Vagina (tissue), 2 donors: ENCODE data around the gene STAT5B. TPM values are rescaled to one million over a fixed set of nuclear protein-coding genes. Genes with fewer than 3 reads are reported as not detected.

Experiments used
- DNase-seq, 2 donors: peaks; one replicate each; pipeline ENCODE4 v3.0.0-alpha.2; 2017; ENCODE audit errors: extremely low spot score in 2 of 2
- H3K27ac ChIP-seq: fragments of 200-600 bp; sonication (generic); one replicate; pipeline ENCODE4 v1.5.1; 2019
- H3K27me3 ChIP-seq: fragments of 200-600 bp; sonication (generic); one replicate; pipeline ENCODE4 v1.5.1; 2019
- H3K36me3 ChIP-seq, 2 donors: fragments of 200-600 bp; sonication (generic); one replicate each; pipeline ENCODE4 v1.5.1; 2017 to 2019
- H3K4me1 ChIP-seq: fragments of 200-600 bp; sonication (generic); one replicate; pipeline ENCODE4 v1.5.1; 2019
- H3K4me3 ChIP-seq, 2 donors: fragments of 200-600 bp; sonication (generic); 1 replicate in 1 of 2; 2 replicates in 1 of 2; pipeline ENCODE4 v1.5.1; 2016 to 2019
- H3K9me3 ChIP-seq: fragments of 200-600 bp; sonication (generic); one replicate; pipeline ENCODE4 v1.5.1; 2019
- POLR2A ChIP-seq, 2 donors: fragments of 450-650 bp; IDR thresholded peaks; one replicate each; pipeline ENCODE4 v1.6.1; 2017; ENCODE audit warnings: antibody characterized with exemption in 2 of 2, mild to moderate bottlenecking in 2 of 2, moderate library complexity in 2 of 2
- POLR2AphosphoS5 ChIP-seq, 2 donors: sonication (generic); formaldehyde crosslinking; IDR thresholded peaks; one replicate each; pipeline ENCODE4 v1.9.0; 2017; ENCODE audit warnings: antibody characterized with exemption in 2 of 2, mild to moderate bottlenecking in 2 of 2, low read depth in 1 of 2; ENCODE audit not compliant: insufficient read depth in 1 of 2
- intact Hi-C: fragments of 100-400 bp; cut with DNase I; formaldehyde crosslinking; loops from one replicate; pipeline ENCODE4 v1.15.1; 2023
- total RNA-seq: library from RNA; depleted of rRNA; stranded (reverse); fragments of >200 nt; gene quantifications from one replicate; pipeline ENCODE4 v1.2.3, GENCODE V29; 2016
- TF ChIP-seq, protein P1 (sequence below), 3 experiments: fragments of 450-650 bp in 2 of 3; fragments of 200-600 bp in 1 of 3; sonication (generic) in 1 of 3; IDR thresholded peaks; one replicate each; pipeline ENCODE4 v1.5.1; 2017 to 2019; ENCODE audit warnings: antibody characterized with exemption in 3 of 3, mild to moderate bottlenecking in 2 of 3, moderate library complexity in 2 of 3

Gene STAT5B
- total RNA-seq, 1 donor from 2014 or later: 74.6 TPM

DNA sequence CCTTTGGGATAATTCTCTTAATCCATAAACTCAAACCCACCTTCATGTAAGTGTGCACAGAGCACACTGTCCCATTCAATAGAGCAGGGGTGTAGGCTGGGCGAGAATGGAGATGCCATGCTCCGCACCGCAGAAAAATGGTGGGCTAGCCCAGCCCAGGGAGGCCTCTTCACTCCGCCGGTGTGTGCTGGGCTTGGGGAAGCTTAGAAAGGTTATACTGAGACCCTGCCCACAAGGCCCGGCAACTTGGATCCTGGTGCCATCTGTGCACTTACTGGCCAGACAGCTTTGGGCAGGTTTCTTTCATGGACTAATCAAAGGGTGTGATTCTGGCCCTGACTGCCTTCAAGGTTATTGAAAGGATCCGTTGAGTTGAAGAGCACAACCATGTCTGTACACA, 8.4 kb upstream of the STAT5B start:
- peak in 1 of 2 donors; percentile 94 for DNase-seq
- no peak overlapping the region for H3K4me3 ChIP-seq

DNA sequence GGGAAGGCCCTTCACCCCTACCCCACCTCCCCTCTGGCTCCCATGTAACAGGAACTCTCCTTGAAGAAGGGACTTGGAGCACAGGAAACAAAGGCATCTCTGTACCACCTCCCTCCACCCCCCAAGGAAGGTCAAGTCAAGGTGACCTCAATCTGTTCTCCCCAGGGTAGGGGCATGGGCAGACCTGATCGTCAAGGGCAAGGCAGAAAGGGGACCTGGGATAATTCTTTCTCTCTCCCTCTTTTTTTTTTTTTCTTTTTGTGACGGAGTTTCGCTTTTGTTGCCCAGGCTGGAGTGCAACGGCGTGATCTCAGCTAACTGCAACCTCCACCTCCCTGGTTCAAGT, 7.8 kb upstream of the STAT5B start:
- no peaks in the 10 kb centered on the region for H3K9me3 ChIP-seq

More for the DNA sequence above, 8.4 kb upstream of the STAT5B start:
- Histone ChIP-seq H3K4me1 (peaks cover 33% of the 10 kb centered on the region), H3K9me3 (no peaks in the 10 kb centered on the region), H3K36me3 (no peaks in the 10 kb centered on the region), H3K27me3 (no peaks in the 10 kb centered on the region), H3K27ac (no peak overlapping the region)
- intact Hi-C loops: no loop called here
- TF ChIP-seq, protein P1, sequence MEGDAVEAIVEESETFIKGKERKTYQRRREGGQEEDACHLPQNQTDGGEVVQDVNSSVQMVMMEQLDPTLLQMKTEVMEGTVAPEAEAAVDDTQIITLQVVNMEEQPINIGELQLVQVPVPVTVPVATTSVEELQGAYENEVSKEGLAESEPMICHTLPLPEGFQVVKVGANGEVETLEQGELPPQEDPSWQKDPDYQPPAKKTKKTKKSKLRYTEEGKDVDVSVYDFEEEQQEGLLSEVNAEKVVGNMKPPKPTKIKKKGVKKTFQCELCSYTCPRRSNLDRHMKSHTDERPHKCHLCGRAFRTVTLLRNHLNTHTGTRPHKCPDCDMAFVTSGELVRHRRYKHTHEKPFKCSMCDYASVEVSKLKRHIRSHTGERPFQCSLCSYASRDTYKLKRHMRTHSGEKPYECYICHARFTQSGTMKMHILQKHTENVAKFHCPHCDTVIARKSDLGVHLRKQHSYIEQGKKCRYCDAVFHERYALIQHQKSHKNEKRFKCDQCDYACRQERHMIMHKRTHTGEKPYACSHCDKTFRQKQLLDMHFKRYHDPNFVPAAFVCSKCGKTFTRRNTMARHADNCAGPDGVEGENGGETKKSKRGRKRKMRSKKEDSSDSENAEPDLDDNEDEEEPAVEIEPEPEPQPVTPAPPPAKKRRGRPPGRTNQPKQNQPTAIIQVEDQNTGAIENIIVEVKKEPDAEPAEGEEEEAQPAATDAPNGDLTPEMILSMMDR (IDR thresholded peaks at IDR 0.05): no peak
- no peak for TF ChIP-seq POLR2A (IDR thresholded peaks at IDR 0.05)
- no peak for TF ChIP-seq POLR2AphosphoS5 (IDR thresholded peaks at IDR 0.05; ENCODE audit: insufficient read depth in 1 of 2, low read depth in 1 of 2)

DNA sequence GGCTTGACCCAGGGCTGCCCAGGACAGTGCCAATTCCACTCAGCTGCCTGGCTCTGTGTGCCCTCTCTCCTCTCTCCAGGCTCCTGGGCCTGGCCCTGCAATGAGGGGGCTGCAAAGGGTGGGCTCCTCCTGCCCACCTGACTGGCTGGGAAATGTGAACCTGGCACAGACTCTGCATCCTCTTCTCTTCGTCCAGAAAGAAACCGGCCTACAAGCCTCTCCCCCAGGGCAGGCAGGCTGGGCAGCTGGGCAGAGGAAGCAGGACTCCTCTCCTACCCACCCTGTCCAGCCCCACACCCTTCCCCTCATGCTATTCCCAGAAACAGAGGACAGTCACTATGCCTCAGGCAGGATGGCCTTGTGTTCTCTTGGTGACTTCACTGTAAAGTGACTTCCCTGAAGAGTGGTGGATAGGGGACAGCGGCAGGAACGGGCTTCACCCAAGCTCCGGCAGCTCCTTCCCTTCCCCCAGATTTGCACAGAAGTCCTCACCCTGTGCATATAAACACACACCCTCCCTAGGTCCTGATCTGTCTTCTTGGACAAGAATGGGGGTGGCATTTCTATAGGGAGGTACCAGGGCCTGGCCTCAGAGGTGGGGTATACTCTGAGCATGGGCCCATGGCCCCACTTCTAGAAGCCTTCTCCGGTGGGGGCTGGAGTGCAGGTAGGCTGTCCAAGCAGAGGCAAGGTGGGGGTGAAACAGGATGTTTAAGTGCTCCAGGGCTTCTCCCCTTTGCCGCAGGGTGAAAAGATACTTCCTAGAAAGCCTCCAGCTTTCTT, 7.2 kb upstream of the STAT5B start:
- TF ChIP-seq POLR2A (IDR thresholded peaks at IDR 0.05) (no peak), POLR2AphosphoS5 (IDR thresholded peaks at IDR 0.05; ENCODE audit: insufficient read depth in 1 of 2, low read depth in 1 of 2) (no peak)
- TF ChIP-seq, protein P1 (IDR thresholded peaks at IDR 0.05): no peak
- Histone ChIP-seq H3K9me3 (no peaks in the 10 kb centered on the region), H3K4me1 (peaks cover 23% of the 10 kb centered on the region), H3K36me3 (no peaks in the 10 kb centered on the region), H3K27me3 (no peaks in the 10 kb centered on the region), H3K4me3 (no peak overlapping the region), H3K27ac (no peak overlapping the region)
- intact Hi-C loops: no loop called here
- DNase-seq: no peak

More for the DNA sequence above, 7.8 kb upstream of the STAT5B start:
- no peak for TF ChIP-seq POLR2A (IDR thresholded peaks at IDR 0.05)
- no peak for TF ChIP-seq POLR2AphosphoS5 (IDR thresholded peaks at IDR 0.05; ENCODE audit: insufficient read depth in 1 of 2, low read depth in 1 of 2)
- TF ChIP-seq, protein P1 (IDR thresholded peaks at IDR 0.05): no peak
- Histone ChIP-seq H3K36me3 (no peaks in the 10 kb centered on the region), H3K27ac (no peak overlapping the region), H3K27me3 (no peaks in the 10 kb centered on the region), H3K4me3 (no peak overlapping the region), H3K4me1 (peaks cover 28% of the 10 kb centered on the region)
- no peak for DNase-seq
- intact Hi-C loops: no loop called here

DNA sequence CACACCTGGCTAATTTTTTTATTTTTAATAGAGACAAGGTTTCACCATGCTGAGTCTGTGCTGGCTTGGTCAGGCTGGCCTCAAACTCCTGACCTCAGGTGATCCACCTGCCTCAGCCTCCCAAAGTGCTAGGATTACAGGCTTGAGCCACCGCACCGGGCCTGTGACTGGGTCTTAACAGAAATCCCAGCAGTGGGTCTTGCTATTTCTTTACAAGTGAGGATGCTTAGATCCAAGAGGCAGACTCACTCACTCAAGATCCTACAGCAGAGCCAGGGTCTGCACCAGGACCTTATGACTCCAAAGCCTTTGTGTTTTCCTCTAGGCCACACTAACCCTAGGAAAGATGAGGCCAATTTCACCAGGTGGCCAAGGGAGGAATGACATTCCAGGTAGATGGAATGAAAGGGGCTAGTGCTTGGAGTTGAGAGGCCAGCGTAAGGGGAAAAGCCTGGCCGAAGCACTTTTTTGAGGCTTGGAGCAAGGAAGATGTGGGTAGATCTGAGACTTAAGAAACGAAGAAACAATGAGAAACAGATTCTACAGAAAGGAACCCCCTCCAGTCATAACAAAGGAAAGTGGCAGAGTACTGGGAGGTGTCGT, 6.4 kb upstream of the STAT5B start:
- intact Hi-C loops: no loop called here
- peak in 1 of 2 donors; percentile 58 for DNase-seq
- Histone ChIP-seq H3K36me3 (no peaks in the 10 kb centered on the region), H3K27ac (no peak overlapping the region), H3K27me3 (no peaks in the 10 kb centered on the region), H3K9me3 (no peaks in the 10 kb centered on the region), H3K4me1 (peaks cover 20% of the 10 kb centered on the region), H3K4me3 (no peak overlapping the region)
- TF ChIP-seq POLR2AphosphoS5 (IDR thresholded peaks at IDR 0.05; ENCODE audit: insufficient read depth in 1 of 2, low read depth in 1 of 2) (no peak), POLR2A (IDR thresholded peaks at IDR 0.05) (no peak)
- TF ChIP-seq, protein P1 (IDR thresholded peaks at IDR 0.05): no peak

DNA sequence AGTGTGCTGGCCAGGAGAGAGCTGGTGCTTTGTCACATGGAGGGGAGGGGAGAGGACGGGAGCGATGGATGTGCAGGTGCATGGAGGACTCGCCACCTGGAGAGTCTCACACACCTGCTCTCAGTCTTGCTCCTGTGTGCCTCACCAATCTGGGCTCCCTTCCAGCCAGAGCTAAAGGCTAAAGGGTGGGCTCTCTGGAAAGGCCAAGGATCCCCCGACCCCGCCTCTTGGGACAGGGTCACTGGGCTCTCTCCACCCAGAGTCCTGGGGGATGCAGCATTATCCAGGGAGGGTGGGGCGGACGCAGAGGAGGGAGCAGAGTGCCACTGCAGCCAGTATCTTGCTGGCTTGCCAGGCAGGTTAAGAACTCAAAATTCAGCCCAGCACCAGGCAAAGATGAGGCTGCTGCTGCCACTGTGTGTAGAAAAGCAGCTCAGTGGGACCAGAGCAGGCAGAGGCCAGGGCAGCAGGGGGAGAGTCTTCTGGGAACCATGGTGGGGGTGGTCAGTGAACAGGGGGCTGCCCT, 5.4 kb upstream of the STAT5B start:
- Histone ChIP-seq H3K36me3 (no peaks in the 10 kb centered on the region), H3K4me3 (no peak overlapping the region), H3K27me3 (no peaks in the 10 kb centered on the region), H3K27ac (no peak overlapping the region), H3K4me1 (peaks cover 19% of the 10 kb centered on the region), H3K9me3 (no peaks in the 10 kb centered on the region)
- DNase-seq: peak in 1 of 2 donors; percentile 64
- TF ChIP-seq POLR2AphosphoS5 (IDR thresholded peaks at IDR 0.05; ENCODE audit: insufficient read depth in 1 of 2, low read depth in 1 of 2) (no peak), POLR2A (IDR thresholded peaks at IDR 0.05) (no peak)
- TF ChIP-seq, protein P1 (IDR thresholded peaks at IDR 0.05): no peak
- intact Hi-C loops: no loop called here
